H9 (cell line): Measurements from ENCODE around the gene CBFA2T2. TPM values are rescaled to one million over a fixed set of nuclear protein-coding genes. Genes with fewer than 3 reads are reported as not detected.

ENCODE experiments used
- DNase-seq: peaks from one replicate; pipeline ENCODE4 v3.0.0-alpha.2; 2017
- H2AFZ ChIP-seq: one replicate; pipeline ENCODE4 v1.6.1; 2013; ENCODE audit warnings: mild to moderate bottlenecking, low read length, control low read depth, moderate library complexity
- H2AK5ac ChIP-seq: 2 replicates; pipeline ENCODE4 v1.6.1; 2013; ENCODE audit warnings: low read length, control low read depth, mixed read lengths; ENCODE audit not compliant: insufficient read length
- H2BK120ac ChIP-seq: one replicate; pipeline ENCODE4 v1.6.1; 2013; ENCODE audit warnings: low read depth, mild to moderate bottlenecking, low read length, control low read depth, inconsistent platforms; ENCODE audit not compliant: poor library complexity, severe bottlenecking
- H2BK12ac ChIP-seq: 2 replicates; pipeline ENCODE4 v1.6.1; 2013; ENCODE audit warnings: low read length, control low read depth, mixed read lengths, low read depth; ENCODE audit not compliant: insufficient read length
- H2BK15ac ChIP-seq: 2 replicates; pipeline ENCODE4 v1.6.1; 2013; ENCODE audit warnings: low read depth, low read length, control low read depth
- H2BK20ac ChIP-seq: one replicate; pipeline ENCODE4 v1.6.1; 2013; ENCODE audit warnings: low read depth, mild to moderate bottlenecking, low read length, control low read depth, inconsistent platforms; ENCODE audit not compliant: poor library complexity, severe bottlenecking
- H2BK5ac ChIP-seq: 2 replicates; pipeline ENCODE4 v1.6.1; 2013; ENCODE audit warnings: low read length, control low read depth, mixed read lengths; ENCODE audit not compliant: insufficient read length
- H3K14ac ChIP-seq: 2 replicates; pipeline ENCODE4 v1.6.1; 2013; ENCODE audit warnings: low read length, control low read depth; ENCODE audit not compliant: insufficient read depth
- H3K18ac ChIP-seq: 2 replicates; pipeline ENCODE4 v1.6.1; 2013; ENCODE audit warnings: low read depth, mild to moderate bottlenecking, mixed read lengths, low read length, control low read depth; ENCODE audit not compliant: insufficient read length
- H3K23ac ChIP-seq: 2 replicates; pipeline ENCODE4 v1.6.1; 2013; ENCODE audit warnings: low read length, control low read depth, mixed read lengths, low read depth; ENCODE audit not compliant: insufficient read length
- H3K23me2 ChIP-seq: 2 replicates; pipeline ENCODE4 v1.6.1; 2013; ENCODE audit warnings: low read depth, mild to moderate bottlenecking, mixed read lengths, low read length, control low read depth; ENCODE audit not compliant: insufficient read length, poor library complexity, severe bottlenecking
- H3K27ac ChIP-seq: 2 replicates; pipeline ENCODE4 v1.5.1; 2013; ENCODE audit warnings: low read length, control low read depth, mixed read lengths, low read depth; ENCODE audit not compliant: insufficient read length
- H3K27me3 ChIP-seq: 2 replicates; pipeline ENCODE4 v1.6.1; 2013; ENCODE audit warnings: low read length, control low read depth, inconsistent platforms; ENCODE audit not compliant: insufficient read depth
- H3K4ac ChIP-seq: 2 replicates; pipeline ENCODE4 v1.6.1; 2013; ENCODE audit warnings: low read depth, mild to moderate bottlenecking, control low read depth, inconsistent platforms, low read length, moderate library complexity
- H3K4me1 ChIP-seq: 2 replicates; pipeline ENCODE4 v1.6.1; 2013; ENCODE audit warnings: low read length, control low read depth, inconsistent platforms; ENCODE audit not compliant: insufficient read depth
- H3K4me2 ChIP-seq: 2 replicates; pipeline ENCODE4 v1.6.1; 2013; ENCODE audit warnings: low read length, control low read depth, mixed read lengths; ENCODE audit not compliant: insufficient read length, insufficient read depth
- H3K56ac ChIP-seq: 2 replicates; pipeline ENCODE4 v1.6.1; 2013; ENCODE audit warnings: low read depth, mild to moderate bottlenecking, mixed read lengths, low read length, control low read depth; ENCODE audit not compliant: insufficient read length
- H3K79me1 ChIP-seq: 2 replicates; pipeline ENCODE4 v1.6.1; 2013; ENCODE audit warnings: low read depth, mild to moderate bottlenecking, moderate library complexity, low read length, control low read depth, inconsistent platforms; ENCODE audit not compliant: insufficient read depth, poor library complexity, severe bottlenecking
- H3K79me2 ChIP-seq: 2 replicates; pipeline ENCODE4 v1.6.1; 2013; ENCODE audit warnings: low read length, control low read depth, inconsistent platforms; ENCODE audit not compliant: insufficient read depth
- H3K9ac ChIP-seq: 2 replicates; pipeline ENCODE4 v1.6.1; 2013; ENCODE audit warnings: low read length, control low read depth, mixed read lengths; ENCODE audit not compliant: insufficient read length; ENCODE audit errors: extremely low read depth
- H3K9me3 ChIP-seq: one replicate; pipeline ENCODE4 v1.6.1; 2013; ENCODE audit warnings: low read depth, low read length, inconsistent platforms; ENCODE audit not compliant: control insufficient read depth
- H3T11ph ChIP-seq: one replicate; pipeline ENCODE4 v1.6.1; 2013; ENCODE audit warnings: mild to moderate bottlenecking, low read length, control low read depth, inconsistent platforms
- H4K20me1 ChIP-seq: one replicate; pipeline ENCODE4 v1.6.1; 2013; ENCODE audit not compliant: control insufficient read depth, insufficient read length, insufficient read depth
- H4K5ac ChIP-seq: 2 replicates; pipeline ENCODE4 v1.6.1; 2013; ENCODE audit warnings: low read depth, mild to moderate bottlenecking, mixed read lengths, low read length, control low read depth; ENCODE audit not compliant: insufficient read length
- H4K8ac ChIP-seq: replicated peaks from 2 replicates; pipeline ENCODE4 v1.6.1; 2013; ENCODE audit warnings: low read length, control low read depth, mixed read lengths, low read depth; ENCODE audit not compliant: insufficient read length
- H4K91ac ChIP-seq: 2 replicates; pipeline ENCODE4 v1.6.1; 2013; ENCODE audit warnings: low read depth, mild to moderate bottlenecking, moderate library complexity, mixed read lengths, low read length, control low read depth; ENCODE audit not compliant: insufficient read length
- H3K27ac Mint-ChIP-seq, 3 experiments: 2 replicates in 2 of 3; 3 replicates in 1 of 3; pipeline ENCODE4 v1.8.0; 2020 to 2021; ENCODE audit warnings: mixed read lengths in 3 of 3, mild to moderate bottlenecking in 1 of 3, moderate library complexity in 1 of 3
- H3K27me3 Mint-ChIP-seq: 2 replicates; pipeline ENCODE4 v1.8.0; 2021; ENCODE audit warnings: low read depth, mild to moderate bottlenecking, moderate library complexity, mixed read lengths
- H3K36me3 Mint-ChIP-seq, 3 experiments: 2 replicates in 2 of 3; 3 replicates in 1 of 3; pipeline ENCODE4 v1.8.0; 2020 to 2021; ENCODE audit warnings: low read depth in 3 of 3, mixed read lengths in 3 of 3; ENCODE audit not compliant: insufficient read depth in 1 of 3
- H3K4me1 Mint-ChIP-seq, 2 experiments: 2 replicates each; pipeline ENCODE4 v1.8.0; 2020; ENCODE audit warnings: mixed read lengths in 2 of 2
- H3K4me3 Mint-ChIP-seq, 2 experiments: 2 replicates in 1 of 2; 3 replicates in 1 of 2; pipeline ENCODE4 v1.8.0; 2020 to 2021; ENCODE audit warnings: mild to moderate bottlenecking in 2 of 2, mixed read lengths in 2 of 2, moderate library complexity in 1 of 2
- H3K9me3 Mint-ChIP-seq, 2 experiments: 2 replicates in 1 of 2; 3 replicates in 1 of 2; pipeline ENCODE4 v1.8.0; 2020; ENCODE audit warnings: mild to moderate bottlenecking in 2 of 2, mixed read lengths in 2 of 2, moderate library complexity in 1 of 2
- WGBS: extraction: QIAGEN DNeasy Blood & Tissue Kit; methylation state at CpG from one replicate; pipeline ENCODE4 v1.1.7; 2013; ENCODE audit warnings: missing lambda C conversion rate, low lambda C conversion rate, mixed read lengths; ENCODE audit not compliant: insufficient read length; ENCODE audit errors: extremely low coverage; 5-methylcytosine and 5-hydroxymethylcytosine counted together
- total RNA-seq: library from RNA; stranded (reverse); gene quantifications from 2 replicates; pipeline ENCODE4 v1.2.1, GENCODE V29; 2021
- TF ChIP-seq, protein P1 (sequence below): fragments of 200-600 bp; sonication (generic); conservative IDR thresholded peaks from 3 replicates; pipeline ENCODE4 v1.8.0; 2021; ENCODE audit warnings: antibody characterized with exemption, mild to moderate bottlenecking

Gene CBFA2T2
- total RNA-seq, 1 experiment from 2014 or later, result 11.2 TPM

DNA sequence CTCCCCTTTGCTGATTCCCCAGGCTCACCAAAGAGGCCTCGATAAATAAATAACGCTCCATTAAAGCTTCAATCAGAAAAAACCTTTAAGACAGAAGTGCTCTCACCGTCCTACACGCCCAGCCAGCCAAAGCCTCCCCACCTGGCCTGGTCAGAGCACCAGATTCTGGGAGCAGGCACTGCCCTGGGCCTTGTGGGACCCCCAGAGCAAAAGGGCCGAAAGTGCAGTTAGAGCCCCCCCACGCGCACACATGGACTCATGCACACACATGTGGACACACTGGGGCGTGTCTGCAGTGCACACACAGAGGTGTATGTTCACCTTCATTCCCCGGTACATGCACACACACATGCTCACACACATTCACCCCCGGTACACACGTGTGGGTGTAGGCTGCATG lies 186.2 kb downstream of the CBFA2T2 start:
- TF ChIP-seq, protein P1, sequence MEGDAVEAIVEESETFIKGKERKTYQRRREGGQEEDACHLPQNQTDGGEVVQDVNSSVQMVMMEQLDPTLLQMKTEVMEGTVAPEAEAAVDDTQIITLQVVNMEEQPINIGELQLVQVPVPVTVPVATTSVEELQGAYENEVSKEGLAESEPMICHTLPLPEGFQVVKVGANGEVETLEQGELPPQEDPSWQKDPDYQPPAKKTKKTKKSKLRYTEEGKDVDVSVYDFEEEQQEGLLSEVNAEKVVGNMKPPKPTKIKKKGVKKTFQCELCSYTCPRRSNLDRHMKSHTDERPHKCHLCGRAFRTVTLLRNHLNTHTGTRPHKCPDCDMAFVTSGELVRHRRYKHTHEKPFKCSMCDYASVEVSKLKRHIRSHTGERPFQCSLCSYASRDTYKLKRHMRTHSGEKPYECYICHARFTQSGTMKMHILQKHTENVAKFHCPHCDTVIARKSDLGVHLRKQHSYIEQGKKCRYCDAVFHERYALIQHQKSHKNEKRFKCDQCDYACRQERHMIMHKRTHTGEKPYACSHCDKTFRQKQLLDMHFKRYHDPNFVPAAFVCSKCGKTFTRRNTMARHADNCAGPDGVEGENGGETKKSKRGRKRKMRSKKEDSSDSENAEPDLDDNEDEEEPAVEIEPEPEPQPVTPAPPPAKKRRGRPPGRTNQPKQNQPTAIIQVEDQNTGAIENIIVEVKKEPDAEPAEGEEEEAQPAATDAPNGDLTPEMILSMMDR, result no peak
- Histone ChIP-seq H3K18ac (no peak overlapping the region), H3K9me3 (no peaks in the 10 kb centered on the region), H3K4me1 (peaks cover 4% of the 10 kb centered on the region; the same call in 1 of the 2 replicates), H3K23me2 (peaks cover 21% of the 10 kb centered on the region), H4K20me1 (no peaks in the 10 kb centered on the region), H2BK12ac (no peak overlapping the region), H3K4me2 (no peak overlapping the region), H4K5ac (no peak overlapping the region), H4K91ac (no peak overlapping the region), H2AFZ (no peak overlapping the region), H2BK5ac (no peak overlapping the region), H2BK20ac (no peak overlapping the region), H3K79me2 (no peaks in the 10 kb centered on the region), H3K27me3 (no peaks in the 10 kb centered on the region), H3K14ac (no peak overlapping the region), H3K27ac (no peak overlapping the region), H3K56ac (no peak overlapping the region), H3K9ac (no peak overlapping the region), H3K79me1 (no peaks in the 10 kb centered on the region), H3K23ac (no peak overlapping the region), H2BK15ac (no peak overlapping the region), H2BK120ac (no peak overlapping the region), H2AK5ac (no peak overlapping the region), H4K8ac (no peak overlapping the region), H3T11ph (no peak overlapping the region), H3K4ac (no peak overlapping the region)
- Mint-ChIP-seq H3K27ac (peak overlapping the region in 1 of 3 experiments; percentile 11; a peak in 1 of 7 replicates), H3K4me1 (peaks cover 30% of the 10 kb centered on the region in 2 experiments), H3K9me3 (no peaks in the 10 kb centered on the region; a peak in 1 of 5 replicates), H3K27me3 (peaks cover 2% of the 10 kb centered on the region), H3K36me3 (peaks cover 35 to 59% (median 45%) of the 10 kb centered on the region in 3 experiments; a peak in 6 of 7 replicates), H3K4me3 (peak overlapping the region in 1 of 2 experiments; percentile 22; a peak in 2 of 5 replicates)
- DNase-seq, result no peak
- no CpG with 5 or more reads among the region's 11 CpGs for WGBS
